SK-N-SH (cell line): Measurements from ENCODE around the gene THPO. TPM values are rescaled to one million over a fixed set of nuclear protein-coding genes. Genes with fewer than 3 reads are reported as not detected.

ENCODE experiments used
- CTCF ChIA-PET: fragments of 300-600, 350-600 bp; formaldehyde crosslinking; extraction: SDS; loops from one replicate; lab custom pipeline; 2021; lab: Yijun Ruan, JAX
- POLR2A ChIA-PET: fragments of 350-600 bp; sonication (Branson Sonifier 250); formaldehyde crosslinking; extraction: SDS; loops from one replicate; lab custom pipeline; 2020; ENCODE audit warnings: antibody characterized with exemption, inconsistent platforms; lab: Yijun Ruan, JAX
- DNase-seq: peaks from one replicate; pipeline ENCODE4 v3.0.0; 2012
- H2AFZ ChIP-seq: fragments of 200-600 bp; sonication (generic); 2 replicates; pipeline ENCODE4 v1.8.1; 2016; ENCODE audit warnings: antibody characterized with exemption, mild to moderate bottlenecking, low read depth
- H3F3A ChIP-seq: fragments of 200-600 bp; sonication (generic); replicated peaks from 2 replicates; pipeline ENCODE3; 2016; ENCODE audit warnings: antibody characterized with exemption, mild to moderate bottlenecking; ENCODE audit not compliant: insufficient read depth
- H3K27ac ChIP-seq, 2 experiments: fragments of 200-500 bp in 1 of 2; fragments of 200-600 bp in 1 of 2; sonication (Bioruptor generic) in 1 of 2; sonication (generic), shearing (Covaris generic) in 1 of 2; 2 replicates each; pipeline versions ENCODE4 v1.5.1 to v1.6.1; 2014 to 2016; ENCODE audit warnings: low read depth in 2 of 2, inconsistent platforms in 1 of 2, low read length in 1 of 2, mild to moderate bottlenecking in 1 of 2, mixed read lengths in 1 of 2
- H3K27me3 ChIP-seq: fragments of 200-600 bp; sonication (generic), shearing (Covaris generic); 2 replicates; pipeline ENCODE4 v1.6.1; 2016; ENCODE audit warnings: mixed run types; ENCODE audit not compliant: insufficient read depth
- H3K36me3 ChIP-seq, 2 experiments: fragments of 200-500 bp in 1 of 2; fragments of 200-600 bp in 1 of 2; sonication (Bioruptor generic) in 1 of 2; sonication (generic) in 1 of 2; replicated peaks in 1 of 2; 2 replicates each; pipeline versions ENCODE3 to v1.5.1; 2014 to 2016; ENCODE audit warnings: low read length in 1 of 2, mild to moderate bottlenecking in 1 of 2; ENCODE audit not compliant: insufficient read depth in 2 of 2, control insufficient read depth in 1 of 2
- H3K4me1 ChIP-seq, 2 experiments: fragments of 200-500 bp in 1 of 2; fragments of 200-600 bp in 1 of 2; sonication (Bioruptor generic) in 1 of 2; sonication (generic), shearing (Covaris generic) in 1 of 2; 2 replicates each; pipeline versions ENCODE4 v1.5.1 to v1.6.1; 2014 to 2016; ENCODE audit warnings: low read depth in 1 of 2, low read length in 1 of 2, mixed run types in 1 of 2; ENCODE audit not compliant: insufficient read depth in 2 of 2, control insufficient read depth in 1 of 2
- H3K4me2 ChIP-seq: fragments of 200-600 bp; sonication (generic), shearing (Covaris generic); 2 replicates; pipeline ENCODE4 v1.6.1; 2017; ENCODE audit warnings: mixed run types
- H3K4me3 ChIP-seq, 2 experiments: fragments of 200-500 bp in 1 of 2; fragments of 200-600 bp in 1 of 2; sonication (Bioruptor generic) in 1 of 2; sonication (generic), shearing (Covaris generic) in 1 of 2; 2 replicates each; pipeline versions ENCODE4 v1.5.1 to v1.8.1; 2014 to 2016; ENCODE audit warnings: low read depth in 2 of 2, inconsistent platforms in 1 of 2, low read length in 1 of 2, mild to moderate bottlenecking in 1 of 2, mixed read lengths in 1 of 2, moderate library complexity in 1 of 2
- H3K79me2 ChIP-seq: fragments of 200-600 bp; sonication (generic); 2 replicates; pipeline ENCODE4 v1.8.1; 2017; ENCODE audit warnings: mild to moderate bottlenecking; ENCODE audit not compliant: insufficient read depth
- H3K9ac ChIP-seq: fragments of 200-600 bp; sonication (generic); 2 replicates; pipeline ENCODE4 v1.6.1; 2017; ENCODE audit warnings: mixed run types
- H3K9me2 ChIP-seq: fragments of 200-600 bp; sonication (generic); 2 replicates; pipeline ENCODE4 v1.6.1; 2017; ENCODE audit warnings: mixed run types
- H3K9me3 ChIP-seq: fragments of 200-600 bp; sonication (generic); 2 replicates; pipeline ENCODE4 v1.6.1; 2017; ENCODE audit warnings: mixed run types, mild to moderate bottlenecking, moderate library complexity
- H4K20me1 ChIP-seq: fragments of 200-600 bp; sonication (generic); 2 replicates; pipeline ENCODE4 v1.6.1; 2017; ENCODE audit warnings: mild to moderate bottlenecking, mixed run types; ENCODE audit not compliant: insufficient read depth
- CHD2 ChIP-seq: fragments of 150-350 bp; IDR thresholded peaks from 2 replicates; pipeline ENCODE4 v1.6.1; 2018; ENCODE audit warnings: low read length; ENCODE audit not compliant: partially characterized antibody
- ELF1 ChIP-seq: IDR thresholded peaks from 2 replicates; pipeline ENCODE4 v1.4.0; 2012
- EP300 ChIP-seq, 2 experiments: IDR thresholded peaks; 2 replicates each; pipeline versions ENCODE4 v1.4.0 to v1.6.1; 2012; ENCODE audit warnings: borderline replicate concordance in 1 of 2, low read depth in 1 of 2, low read length in 1 of 2
- EZH2phosphoT487 ChIP-seq: fragments of 200-600 bp; sonication (generic); IDR thresholded peaks from 2 replicates; pipeline ENCODE4 v1.6.1; 2017; ENCODE audit warnings: low read depth, mixed run types, mild to moderate bottlenecking, antibody characterized with exemption, moderate library complexity, borderline replicate concordance
- FOSL2 ChIP-seq: IDR thresholded peaks from 2 replicates; pipeline ENCODE4 v1.4.0; 2012; ENCODE audit warnings: low read depth, mild to moderate bottlenecking, moderate library complexity, borderline replicate concordance
- FOXJ3 ChIP-seq: sonication (generic); formaldehyde crosslinking; IDR thresholded peaks from 2 replicates; pipeline ENCODE4 v1.5.1; 2020; ENCODE audit warnings: mild to moderate bottlenecking, missing genetic modification reagents
- GATA2 ChIP-seq: sonication (generic); formaldehyde crosslinking; IDR thresholded peaks from 2 replicates; pipeline ENCODE4 v1.5.0; 2020; ENCODE audit warnings: mild to moderate bottlenecking, missing genetic modification reagents
- JUND ChIP-seq: IDR thresholded peaks from 2 replicates; pipeline ENCODE4 v1.4.0; 2012
- MXI1 ChIP-seq: IDR thresholded peaks from 2 replicates; pipeline ENCODE4 v1.6.1; 2012; ENCODE audit warnings: mild to moderate bottlenecking, low read depth, low read length, improper control_type of control experiment
- NFIC ChIP-seq: IDR thresholded peaks from 2 replicates; pipeline ENCODE4 v1.4.0; 2012; ENCODE audit warnings: borderline replicate concordance
- NRF1 ChIP-seq: IDR thresholded peaks from 2 replicates; pipeline ENCODE4 v1.6.1; 2012; ENCODE audit warnings: low read depth, mild to moderate bottlenecking, low read length
- RAD21 ChIP-seq: IDR thresholded peaks from 2 replicates; pipeline ENCODE4 v1.6.1; 2012; ENCODE audit warnings: mild to moderate bottlenecking, low read length
- RCOR1 ChIP-seq: fragments of 150-350 bp; IDR thresholded peaks from 2 replicates; pipeline ENCODE4 v1.6.1; 2017; ENCODE audit warnings: antibody characterized with exemption, low read length
- SIN3A ChIP-seq: IDR thresholded peaks from 2 replicates; pipeline ENCODE4 v1.6.1; 2012; ENCODE audit warnings: low read depth, mild to moderate bottlenecking, low read length, moderate library complexity, borderline replicate concordance
- SMC3 ChIP-seq: IDR thresholded peaks from 2 replicates; pipeline ENCODE4 v1.6.1; 2012; ENCODE audit warnings: low read depth, low read length, improper control_type of control experiment
- TAF1 ChIP-seq: IDR thresholded peaks from 2 replicates; pipeline ENCODE4 v1.6.1; 2012; ENCODE audit warnings: low read depth, mild to moderate bottlenecking, low read length, moderate library complexity, borderline replicate concordance
- TEAD4 ChIP-seq: IDR thresholded peaks from 2 replicates; pipeline ENCODE4 v1.4.0; 2012; ENCODE audit warnings: mild to moderate bottlenecking, borderline replicate concordance; ENCODE audit not compliant: insufficient read depth
- YY1 ChIP-seq: IDR thresholded peaks from 2 replicates; pipeline ENCODE4 v1.4.0; 2012; ENCODE audit warnings: low read depth, mild to moderate bottlenecking
- WGBS: methylation state at CpG from one replicate; pipeline ENCODE4 v1.1.6; 2017; ENCODE audit warnings: low lambda C conversion rate; 5-methylcytosine and 5-hydroxymethylcytosine counted together
- polyA plus RNA-seq, 3 experiments: library from polyadenylated mRNA; depleted of rRNA; stranded (reverse); fragments of >200 nt; gene quantifications; 2 replicates each; pipeline ENCODE4 v1.2.3, GENCODE V29; 2012
- TF ChIP-seq, protein P1 (sequence below): IDR thresholded peaks from 2 replicates; pipeline ENCODE4; 2012
- TF ChIP-seq, protein P2 (sequence below): fragments of 150-350 bp; IDR thresholded peaks from 2 replicates; pipeline ENCODE4 v1.6.1; 2016; ENCODE audit warnings: mild to moderate bottlenecking, low read depth, low read length
- TF ChIP-seq, protein P3 (sequence below): IDR thresholded peaks from 2 replicates; pipeline ENCODE4 v1.4.0; 2012; ENCODE audit warnings: low read depth
- TF ChIP-seq, protein P4 (sequence below): fragments of 150-350 bp; IDR thresholded peaks from 2 replicates; pipeline ENCODE4 v1.6.1; 2017; ENCODE audit warnings: antibody characterized with exemption, low read length, low read depth, borderline replicate concordance

The THPO gene
- polyA plus RNA-seq, 1 of the 3 experiments (the other 2 are of a cell fraction), result 0.07 TPM

DNA sequence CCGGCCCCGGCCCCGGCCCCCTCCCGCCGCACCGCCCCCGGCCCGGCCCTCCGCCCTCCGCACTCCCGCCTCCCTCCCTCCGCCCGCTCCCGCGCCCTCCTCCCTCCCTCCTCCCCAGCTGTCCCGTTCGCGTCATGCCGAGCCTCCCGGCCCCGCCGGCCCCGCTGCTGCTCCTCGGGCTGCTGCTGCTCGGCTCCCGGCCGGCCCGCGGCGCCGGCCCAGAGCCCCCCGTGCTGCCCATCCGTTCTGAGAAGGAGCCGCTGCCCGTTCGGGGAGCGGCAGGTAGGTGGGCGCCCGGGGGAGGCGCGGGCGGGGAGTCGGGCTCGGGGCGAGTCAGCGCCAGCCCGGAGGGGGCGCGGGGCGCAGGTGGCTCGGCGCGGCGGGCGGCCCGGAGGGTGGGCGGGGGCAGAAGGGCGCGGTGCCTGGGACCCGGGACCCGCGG, 2.2 kb upstream of the THPO start:
- ChIA-PET CTCF (interaction anchor here (1.4 to 3.4 kb wide), 4 partner anchors 9 to 163 kb away, joined by 4 to 26 read pairs (median 10); no protein-coding TSS in a partner anchor), POLR2A (no interaction called here)
- Histone ChIP-seq H3K79me2 (no peaks in the 10 kb centered on the region), H3K9ac (no peak overlapping the region), H3K27ac (no peak overlapping the region), H3K27me3 (peaks cover 7% of the 10 kb centered on the region; the same call in 1 of the 2 replicates), H3K4me3 (peak overlapping the region; percentile 48 to 53), H3K36me3 (no peaks in the 10 kb centered on the region), H4K20me1 (no peaks in the 10 kb centered on the region), H3K9me3 (no peaks in the 10 kb centered on the region), H3K9me2 (no peaks in the 10 kb centered on the region), H3K4me2 (peak overlapping the region; percentile 71; the same call in 1 of the 2 replicates), H3K4me1 (peaks cover 0 to 12% of the 10 kb centered on the region in 2 experiments; a peak in 1 of 4 replicates), H3F3A (peaks cover 4% of the 10 kb centered on the region), H2AFZ (no peak overlapping the region)
- WGBS, result no CpG with 5 or more reads among the region's 62 CpGs
- TF ChIP-seq JUND (no peak), CHD2 (no peak), YY1 (no peak), MXI1 (no peak), EP300 (IDR thresholded peaks at IDR 0.05; ENCODE audit: borderline replicate concordance in 1 of 2, low read depth in 1 of 2, low read length in 1 of 2) (no peak), ELF1 (no peak), EZH2phosphoT487 (no peak), FOSL2 (no peak), GATA2 (CRISPR knock-in tag) (no peak)
- TF ChIP-seq, protein P1, sequence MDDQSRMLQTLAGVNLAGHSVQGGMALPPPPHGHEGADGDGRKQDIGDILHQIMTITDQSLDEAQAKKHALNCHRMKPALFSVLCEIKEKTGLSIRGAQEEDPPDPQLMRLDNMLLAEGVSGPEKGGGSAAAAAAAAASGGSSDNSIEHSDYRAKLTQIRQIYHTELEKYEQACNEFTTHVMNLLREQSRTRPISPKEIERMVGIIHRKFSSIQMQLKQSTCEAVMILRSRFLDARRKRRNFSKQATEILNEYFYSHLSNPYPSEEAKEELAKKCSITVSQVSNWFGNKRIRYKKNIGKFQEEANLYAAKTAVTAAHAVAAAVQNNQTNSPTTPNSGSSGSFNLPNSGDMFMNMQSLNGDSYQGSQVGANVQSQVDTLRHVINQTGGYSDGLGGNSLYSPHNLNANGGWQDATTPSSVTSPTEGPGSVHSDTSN, result no peak
- TF ChIP-seq, protein P2, sequence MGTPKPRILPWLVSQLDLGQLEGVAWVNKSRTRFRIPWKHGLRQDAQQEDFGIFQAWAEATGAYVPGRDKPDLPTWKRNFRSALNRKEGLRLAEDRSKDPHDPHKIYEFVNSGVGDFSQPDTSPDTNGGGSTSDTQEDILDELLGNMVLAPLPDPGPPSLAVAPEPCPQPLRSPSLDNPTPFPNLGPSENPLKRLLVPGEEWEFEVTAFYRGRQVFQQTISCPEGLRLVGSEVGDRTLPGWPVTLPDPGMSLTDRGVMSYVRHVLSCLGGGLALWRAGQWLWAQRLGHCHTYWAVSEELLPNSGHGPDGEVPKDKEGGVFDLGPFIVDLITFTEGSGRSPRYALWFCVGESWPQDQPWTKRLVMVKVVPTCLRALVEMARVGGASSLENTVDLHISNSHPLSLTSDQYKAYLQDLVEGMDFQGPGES, result no peak
- TF ChIP-seq, protein P3, sequence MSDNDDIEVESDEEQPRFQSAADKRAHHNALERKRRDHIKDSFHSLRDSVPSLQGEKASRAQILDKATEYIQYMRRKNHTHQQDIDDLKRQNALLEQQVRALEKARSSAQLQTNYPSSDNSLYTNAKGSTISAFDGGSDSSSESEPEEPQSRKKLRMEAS, result no peak
- DNase-seq, result peak; percentile 91

DNA sequence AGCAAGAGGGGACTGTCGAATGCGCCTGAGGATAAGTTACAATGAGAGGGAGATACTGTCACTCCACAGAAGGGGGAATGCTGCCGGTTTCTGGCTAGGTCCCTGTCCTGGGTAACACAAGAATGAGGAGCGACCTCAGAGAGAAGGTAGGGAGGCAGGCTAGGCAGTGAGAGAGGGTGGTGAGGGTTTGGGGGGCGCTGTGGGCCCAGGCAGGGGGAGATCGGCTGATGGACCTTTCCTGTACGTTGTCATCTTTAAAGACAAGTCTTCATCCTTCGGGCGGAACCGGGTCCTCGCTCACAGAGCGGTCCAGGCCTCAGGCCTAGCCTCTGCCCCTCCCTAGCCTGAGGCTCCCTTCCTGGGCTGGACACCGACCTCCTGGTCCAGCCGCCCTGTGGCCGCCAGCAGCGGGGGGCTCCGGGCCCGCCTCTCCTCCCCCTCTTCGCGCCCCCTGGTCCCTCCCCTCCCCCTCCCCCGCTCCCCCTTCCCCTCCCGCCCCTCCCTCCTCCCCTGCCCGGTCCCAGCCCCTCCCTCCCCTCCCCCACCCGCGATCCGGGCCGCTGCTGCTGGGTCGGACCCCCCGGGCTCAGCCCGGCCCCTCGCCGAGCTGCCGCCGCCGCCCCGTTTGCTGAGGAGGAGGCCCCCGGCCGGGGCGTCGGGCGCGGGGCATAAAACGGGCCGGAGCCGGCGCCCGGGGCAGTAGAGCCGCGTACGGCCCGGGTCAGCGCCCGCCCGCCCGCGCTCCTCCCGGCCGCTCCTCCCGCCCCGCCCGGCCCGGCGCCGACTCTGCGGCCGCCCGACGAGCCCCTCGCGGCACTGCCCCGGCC, 1.6 kb upstream of the THPO start, which contains the start of gene CHRD:
CHRD (plus strand) TSS at position 697 of the 827 bp plus-strand sequence. CDS start 265 bp downstream, outside the sequence.
- Histone ChIP-seq H2AFZ (peak within 1 kb of the TSS; percentile 32; the same call in 1 of the 2 replicates), H3K36me3 (no peaks in the 10 kb centered on the region), H3K4me3 (peak within 1 kb of the TSS; percentile 48 to 53), H4K20me1 (no peaks in the 10 kb centered on the region), H3K27ac (no peak within 1 kb of the TSS), H3K4me2 (peak within 1 kb of the TSS; percentile 71; the same call in 1 of the 2 replicates), H3K9me2 (no peaks in the 10 kb centered on the region), H3K27me3 (peaks cover 7% of the 10 kb centered on the region; the same call in 1 of the 2 replicates), H3K9me3 (no peaks in the 10 kb centered on the region), H3K79me2 (no peaks in the 10 kb centered on the region), H3K9ac (no peak within 1 kb of the TSS), H3K4me1 (peaks cover 0 to 12% of the 10 kb centered on the region in 2 experiments; a peak in 1 of 4 replicates), H3F3A (peaks cover 4% of the 10 kb centered on the region)
- 44% methylated on average over 30 of the region's 71 CpGs for WGBS
- POLR2A ChIA-PET, result no interaction called here
- no peak for DNase-seq
- CTCF ChIA-PET, result interaction anchor here (1.0 to 3.4 kb wide), 5 partner anchors 9 to 170 kb away, joined by 3 to 26 read pairs (median 5); no protein-coding TSS in a partner anchor
- TF ChIP-seq TAF1, result no peak
- TF ChIP-seq, protein P2, result no peak
- TF ChIP-seq, protein P4, sequence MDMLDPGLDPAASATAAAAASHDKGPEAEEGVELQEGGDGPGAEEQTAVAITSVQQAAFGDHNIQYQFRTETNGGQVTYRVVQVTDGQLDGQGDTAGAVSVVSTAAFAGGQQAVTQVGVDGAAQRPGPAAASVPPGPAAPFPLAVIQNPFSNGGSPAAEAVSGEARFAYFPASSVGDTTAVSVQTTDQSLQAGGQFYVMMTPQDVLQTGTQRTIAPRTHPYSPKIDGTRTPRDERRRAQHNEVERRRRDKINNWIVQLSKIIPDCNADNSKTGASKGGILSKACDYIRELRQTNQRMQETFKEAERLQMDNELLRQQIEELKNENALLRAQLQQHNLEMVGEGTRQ, result no peak
- TF ChIP-seq YY1, result no peak
- TF ChIP-seq, protein P3, result no peak
- TF ChIP-seq FOXJ3 (CRISPR knock-in tag), result no peak
- TF ChIP-seq NFIC, result no peak
- TF ChIP-seq RAD21, result no peak
- no peak for TF ChIP-seq SIN3A
- TF ChIP-seq NRF1, result no peak
- no peak for TF ChIP-seq RCOR1
- TF ChIP-seq EP300 (IDR thresholded peaks at IDR 0.05; ENCODE audit: borderline replicate concordance in 1 of 2, low read depth in 1 of 2, low read length in 1 of 2), result no peak
- no peak for TF ChIP-seq TEAD4
- no peak for TF ChIP-seq SMC3
